COLO829 (cell line): ENCODE measurements around the gene CNTD1.

Source experiments
- DNase-seq: peaks from one replicate; pipeline ENCODE4 v3.0.0; 2012; ENCODE audit warnings: low spot score

Gene CNTD1

GRCh38 chr17:42806249-42806648 is 7.6 kb downstream of the CNTD1 start:
- DNase-seq: no peak

- no peak for DNase-seq
These were observed 10.6 kb downstream of the CNTD1 start for GRCh38 chr17:42809250-42809649.

- peak; percentile 96 for DNase-seq
These were observed 16.2 kb downstream of the CNTD1 start for GRCh38 chr17:42814633-42815399.

GRCh38 chr17:42817866-42818265 is 19.2 kb downstream of the CNTD1 start:
- no peak for DNase-seq

DNA sequence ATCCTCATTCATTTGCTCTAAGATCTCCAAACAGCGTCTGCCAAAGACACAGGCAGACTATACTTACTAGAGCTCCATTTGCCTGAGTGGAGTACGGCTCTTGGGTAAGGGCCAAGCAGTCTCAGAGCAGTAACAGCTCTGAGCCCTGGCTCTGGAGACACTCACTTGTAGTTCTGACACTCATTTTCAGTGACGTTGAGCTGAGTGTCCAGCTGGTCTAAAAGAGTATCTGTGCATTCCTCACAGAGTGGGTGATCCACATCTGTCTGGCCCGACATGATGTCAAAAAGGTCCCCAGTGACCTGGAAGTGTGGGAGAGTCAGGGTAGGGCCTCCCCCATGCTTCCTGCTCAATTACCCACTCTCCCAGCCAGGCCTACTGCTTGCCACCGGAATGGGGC is 19.7 kb downstream of the CNTD1 start:
- no peak for DNase-seq

GRCh38 chr17:42819939-42820535 is 21.4 kb downstream of the CNTD1 start:
- DNase-seq: no peak

- DNase-seq: no peak
These were observed 22.5 kb downstream of the CNTD1 start for GRCh38 chr17:42821176-42821575.

- no peak for DNase-seq
These were observed 28.8 kb downstream of the CNTD1 start for GRCh38 chr17:42827472-42827871.

GRCh38 chr17:42830971-42831370 is 32.3 kb downstream of the CNTD1 start:
- peak; percentile 35 for DNase-seq

- no peak for DNase-seq
These were observed 33.7 kb downstream of the CNTD1 start for GRCh38 chr17:42832213-42832933.

DNA sequence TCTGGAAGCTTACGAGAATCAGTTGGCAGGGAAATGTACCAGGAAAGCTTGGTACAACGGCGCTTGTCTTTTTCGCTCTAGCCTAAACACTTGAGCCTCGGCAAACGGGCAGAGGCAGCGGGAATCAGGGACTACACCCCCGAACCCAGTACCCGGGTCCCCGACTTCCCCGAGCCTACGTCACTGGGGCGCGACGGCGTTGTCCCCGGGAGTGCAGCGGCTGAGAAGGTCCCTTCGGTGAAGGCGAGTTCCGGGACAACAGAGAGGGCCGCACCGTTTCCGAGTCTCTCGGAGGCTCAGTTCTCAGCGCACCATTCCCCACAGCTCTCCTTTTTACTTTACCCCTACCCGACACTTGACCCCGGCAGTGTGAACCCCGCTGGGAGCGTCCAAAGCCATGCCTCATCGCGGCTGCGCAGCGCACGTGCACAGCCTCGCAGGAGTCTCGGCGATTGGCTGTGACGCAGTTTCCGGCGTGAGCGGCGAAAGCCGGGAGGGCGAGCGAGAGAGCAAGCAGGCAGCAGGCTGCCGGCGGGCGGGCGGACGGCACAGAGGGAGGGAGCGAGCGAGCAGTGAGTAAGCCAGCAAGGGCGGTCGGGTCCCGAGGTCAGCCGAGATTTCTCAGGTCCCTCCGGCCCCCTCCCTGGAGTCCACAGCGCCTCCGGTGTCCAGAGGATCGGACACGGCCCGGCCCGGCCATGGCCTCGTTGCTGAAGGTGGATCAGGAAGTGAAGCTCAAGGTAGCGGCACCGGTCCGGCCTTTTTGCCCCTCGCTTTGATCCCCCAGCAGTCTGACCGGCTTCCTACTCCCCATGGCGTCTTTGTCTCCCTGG is 34.5 kb downstream of the CNTD1 start, which contains the start of gene PSME3:
Gene PSME3 (plus strand): TSS at position 464 of the 833 bp plus-strand sequence. CDS start 235 bp downstream, at position 699.
- DNase-seq: peak; percentile 90

DNA sequence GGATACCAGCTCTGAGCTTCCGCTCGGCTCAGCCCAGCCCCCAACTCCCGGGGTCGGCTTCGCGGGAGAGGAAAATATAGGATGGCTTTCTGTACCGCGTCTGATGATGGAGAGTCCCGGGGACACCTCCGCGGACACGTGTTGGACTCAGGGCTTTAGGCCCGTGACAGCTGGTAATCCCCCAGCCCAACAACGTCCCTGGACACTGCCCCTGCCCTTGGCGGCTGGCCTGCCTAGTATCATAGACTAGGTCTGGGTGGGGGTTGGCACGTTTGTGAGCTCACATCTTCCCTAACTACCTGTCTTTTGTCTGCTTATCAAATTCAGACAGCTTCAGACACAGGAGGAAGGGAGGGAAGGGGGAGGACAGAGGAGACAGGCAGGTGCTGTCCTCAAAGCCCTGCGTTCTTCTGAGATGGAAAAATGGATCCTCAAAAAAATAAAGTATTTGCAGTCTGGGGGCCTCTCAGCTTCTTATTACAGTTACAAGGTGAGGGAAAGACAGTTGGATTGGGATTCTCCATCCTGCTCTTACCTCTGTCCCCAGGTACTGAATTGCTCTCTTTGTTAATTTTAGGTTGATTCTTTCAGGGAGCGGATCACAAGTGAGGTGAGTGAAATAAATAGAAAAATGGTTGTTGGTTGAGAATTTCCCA is 35.2 kb downstream of the CNTD1 start:
- no peak for DNase-seq

DNA sequence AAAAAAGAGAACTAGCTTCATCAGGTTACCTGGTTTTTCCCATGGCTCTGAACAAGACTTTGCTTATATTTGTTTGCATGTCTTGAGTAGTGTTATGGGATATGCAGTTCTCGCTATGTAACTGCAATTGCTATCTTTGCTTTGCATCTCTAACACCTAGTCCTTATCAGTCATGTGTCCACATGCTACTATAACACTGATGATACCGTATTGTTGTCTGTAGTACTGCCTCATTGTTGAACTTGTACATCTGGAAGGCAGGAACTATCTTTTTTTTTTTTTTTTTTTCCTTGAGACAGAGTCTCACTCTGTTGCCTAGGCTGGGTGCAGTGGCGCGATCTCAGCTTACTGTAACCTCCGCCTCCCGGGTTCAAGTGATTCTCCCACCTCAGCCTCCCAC is 37.1 kb downstream of the CNTD1 start:
- no peak for DNase-seq

- DNase-seq: no peak
These were observed 43.5 kb downstream of the CNTD1 start for GRCh38 chr17:42841975-42842685.

DNA sequence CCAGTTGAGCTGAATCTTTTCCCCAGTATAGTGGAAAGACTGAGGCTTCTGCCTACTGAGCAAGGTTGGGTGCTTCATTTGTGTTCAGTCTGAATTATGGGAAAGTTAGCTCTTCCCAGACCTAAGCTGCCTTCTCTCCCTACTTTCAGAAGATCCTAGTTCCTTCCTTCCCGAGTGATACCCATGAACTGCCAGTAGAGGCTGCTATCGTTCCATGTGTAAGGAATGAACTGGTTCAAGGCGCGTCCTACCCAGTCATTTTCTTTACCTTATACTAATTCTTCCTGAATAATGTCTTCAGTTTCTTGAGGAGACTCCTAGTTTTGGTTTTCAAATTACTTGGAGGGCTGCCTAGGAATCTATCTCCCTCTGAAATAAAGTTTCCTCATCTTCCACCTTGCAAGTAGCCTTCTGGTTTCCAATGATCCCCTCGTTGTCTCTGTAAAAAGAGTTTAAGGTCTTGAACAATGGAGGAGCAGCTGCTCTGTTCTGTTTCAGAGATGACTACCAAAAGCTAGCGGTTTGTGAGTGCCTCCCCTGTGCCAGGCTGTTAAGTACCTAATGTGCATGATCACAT is 44.8 kb downstream of the CNTD1 start:
- peak; percentile 91 for DNase-seq

DNA sequence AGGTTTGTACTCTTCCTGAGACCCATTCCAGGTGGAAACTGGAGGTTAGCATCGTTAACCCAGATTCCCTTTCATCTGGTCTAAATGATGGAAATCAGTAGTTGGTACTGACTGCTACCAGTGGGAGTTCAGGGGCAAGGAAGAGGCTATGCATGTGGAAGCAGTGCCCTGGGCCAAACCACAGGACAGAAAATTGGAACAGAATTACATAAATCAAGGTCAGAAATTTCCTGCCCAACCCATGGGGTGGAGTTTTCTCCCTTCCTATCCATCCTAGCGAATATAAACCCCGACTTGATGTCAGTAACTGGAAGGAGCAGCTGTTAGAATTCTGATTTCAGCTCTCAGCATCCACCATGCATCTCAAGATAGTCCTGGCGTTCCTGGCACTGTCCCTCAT is 45.6 kb downstream of the CNTD1 start, which contains the start of gene AOC2:
Gene AOC2 (plus strand): TSS at position 310 of the 400 bp plus-strand sequence. CDS start 47 bp downstream, at position 357.
- DNase-seq: no peak

DNA sequence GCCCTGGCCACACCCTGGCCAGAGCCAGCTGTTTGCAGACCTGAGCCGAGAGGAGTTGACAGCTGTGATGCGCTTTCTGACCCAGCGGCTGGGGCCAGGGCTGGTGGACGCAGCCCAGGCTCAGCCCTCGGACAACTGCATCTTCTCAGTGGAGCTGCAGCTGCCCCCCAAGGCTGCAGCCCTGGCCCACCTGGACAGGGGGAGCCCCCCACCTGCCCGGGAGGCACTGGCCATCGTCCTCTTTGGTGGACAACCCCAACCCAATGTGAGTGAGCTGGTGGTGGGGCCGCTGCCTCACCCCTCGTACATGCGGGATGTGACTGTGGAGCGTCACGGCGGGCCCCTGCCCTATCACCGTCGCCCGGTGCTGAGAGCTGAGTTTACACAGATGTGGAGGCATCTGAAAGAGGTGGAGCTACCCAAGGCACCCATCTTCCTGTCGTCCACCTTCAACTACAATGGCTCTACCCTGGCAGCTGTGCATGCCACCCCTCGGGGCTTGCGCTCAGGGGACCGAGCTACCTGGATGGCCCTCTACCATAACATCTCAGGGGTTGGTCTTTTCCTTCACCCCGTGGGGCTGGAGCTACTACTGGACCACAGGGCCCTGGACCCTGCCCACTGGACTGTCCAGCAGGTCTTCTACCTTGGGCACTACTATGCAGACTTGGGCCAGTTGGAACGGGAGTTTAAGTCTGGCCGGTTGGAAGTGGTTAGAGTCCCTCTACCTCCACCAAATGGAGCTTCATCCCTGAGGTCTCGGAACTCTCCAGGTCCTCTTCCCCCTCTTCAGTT is 46.3 kb downstream of the CNTD1 start:
- DNase-seq: no peak

DNA sequence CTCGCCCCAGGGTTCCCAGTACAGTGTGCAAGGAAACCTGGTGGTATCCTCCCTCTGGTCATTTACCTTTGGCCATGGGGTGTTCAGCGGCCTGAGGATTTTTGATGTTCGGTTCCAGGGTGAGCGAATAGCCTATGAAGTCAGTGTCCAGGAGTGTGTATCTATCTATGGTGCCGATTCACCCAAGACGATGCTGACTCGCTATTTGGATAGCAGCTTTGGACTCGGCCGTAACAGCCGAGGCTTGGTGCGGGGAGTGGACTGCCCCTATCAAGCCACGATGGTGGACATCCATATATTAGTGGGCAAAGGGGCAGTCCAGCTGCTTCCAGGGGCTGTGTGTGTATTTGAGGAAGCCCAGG is 46.9 kb downstream of the CNTD1 start:
- no peak for DNase-seq

DNA sequence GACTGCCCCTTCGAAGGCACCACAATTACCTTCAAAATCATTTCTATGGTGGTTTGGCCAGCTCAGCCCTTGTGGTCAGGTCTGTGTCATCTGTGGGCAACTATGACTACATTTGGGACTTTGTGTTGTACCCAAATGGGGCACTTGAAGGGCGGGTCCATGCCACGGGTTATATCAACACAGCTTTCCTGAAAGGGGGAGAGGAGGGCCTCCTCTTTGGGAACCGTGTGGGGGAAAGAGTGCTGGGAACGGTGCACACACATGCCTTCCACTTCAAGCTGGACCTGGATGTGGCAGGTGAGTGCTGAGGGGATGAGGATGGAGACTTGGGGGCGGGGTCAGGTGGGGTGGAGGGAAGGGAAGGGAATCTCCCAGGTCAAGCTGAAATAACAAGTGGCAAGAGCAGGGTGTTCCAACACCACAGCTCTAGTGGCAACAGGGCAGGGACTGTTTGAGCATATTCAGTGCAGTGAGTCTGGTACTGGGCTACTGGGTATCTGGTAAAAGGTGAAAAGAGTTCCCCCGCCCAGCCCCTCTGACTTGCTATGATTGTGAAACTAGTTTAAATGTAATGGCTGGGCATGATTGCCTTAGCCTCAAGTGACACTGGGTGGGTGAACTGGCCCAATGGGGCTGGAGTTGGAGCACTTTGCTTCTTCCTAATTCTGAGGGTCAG is 47.4 kb downstream of the CNTD1 start:
- DNase-seq: no peak
